Progenitor cell of endocrine pancreas (in vitro differentiated cells): ENCODE results near the gene ABCC2. TPM values are rescaled to one million over a fixed set of nuclear protein-coding genes. Genes with fewer than 3 reads are reported as not detected.

Experiments used
- DNase-seq: peaks from one replicate; pipeline ENCODE4 v3.0.0; 2021; ENCODE audit warnings: low spot score; ENCODE audit not compliant: unreplicated experiment
- H3K27ac Mint-ChIP-seq: 2 replicates; pipeline ENCODE4 v1.8.0; 2021; ENCODE audit warnings: mild to moderate bottlenecking, moderate library complexity, mixed read lengths
- H3K27me3 Mint-ChIP-seq: 2 replicates; pipeline ENCODE4 v1.8.0; 2021; ENCODE audit warnings: mixed read lengths
- H3K36me3 Mint-ChIP-seq: 2 replicates; pipeline ENCODE4 v1.8.0; 2022; ENCODE audit warnings: mixed read lengths; ENCODE audit not compliant: insufficient read depth
- H3K4me1 Mint-ChIP-seq: 2 replicates; pipeline ENCODE4 v1.8.0; 2021; ENCODE audit warnings: low read depth, mixed read lengths
- H3K4me3 Mint-ChIP-seq: 2 replicates; pipeline ENCODE4 v1.8.0; 2021; ENCODE audit warnings: low read depth, mild to moderate bottlenecking, moderate library complexity, mixed read lengths
- H3K9me3 Mint-ChIP-seq: 2 replicates; pipeline ENCODE4 v1.8.0; 2021; ENCODE audit warnings: low read depth, mixed read lengths
- CTCF ChIP-seq: fragments of 200-600 bp; sonication (generic); IDR thresholded peaks from one replicate; pipeline ENCODE4 v1.5.0; 2021; ENCODE audit warnings: antibody characterized with exemption, mild to moderate bottlenecking; ENCODE audit not compliant: unreplicated experiment
- total RNA-seq: library from RNA; stranded (reverse); gene quantifications from 2 replicates; pipeline ENCODE4 v1.2.1, GENCODE V29; 2021

The ABCC2 gene
- total RNA-seq, 1 donor from 2014 or later, result 0.89 TPM

- Mint-ChIP-seq H3K4me3 (no peak overlapping the region), H3K27ac (no peak overlapping the region), H3K4me1 (no peaks in the 10 kb centered on the region), H3K9me3 (no peaks in the 10 kb centered on the region), H3K36me3 (no peaks in the 10 kb centered on the region), H3K27me3 (no peaks in the 10 kb centered on the region)
- no peak for TF ChIP-seq CTCF
- no peak for DNase-seq
Measured at GRCh38 chr10:99815621-99816020, 33.2 kb downstream of the ABCC2 start.

GRCh38 chr10:99827936-99828335, 45.5 kb downstream of the ABCC2 start:
- DNase-seq, result no peak
- no peak overlapping the region for H3K4me3 Mint-ChIP-seq
- no peak for TF ChIP-seq CTCF
- no peak overlapping the region for H3K27ac Mint-ChIP-seq
- H3K27me3 Mint-ChIP-seq, result no peaks in the 10 kb centered on the region
- H3K9me3 Mint-ChIP-seq, result no peaks in the 10 kb centered on the region
- H3K4me1 Mint-ChIP-seq, result no peaks in the 10 kb centered on the region
- no peaks in the 10 kb centered on the region for H3K36me3 Mint-ChIP-seq

- H3K4me3 Mint-ChIP-seq, result no peak overlapping the region
- no peaks in the 10 kb centered on the region for H3K9me3 Mint-ChIP-seq
- H3K27ac Mint-ChIP-seq, result no peak overlapping the region
- H3K4me1 Mint-ChIP-seq, result no peaks in the 10 kb centered on the region
- DNase-seq, result no peak
- no peaks in the 10 kb centered on the region for H3K36me3 Mint-ChIP-seq
- no peak for TF ChIP-seq CTCF
- H3K27me3 Mint-ChIP-seq, result no peaks in the 10 kb centered on the region
Measured at GRCh38 chr10:99828464-99828863, 46.0 kb downstream of the ABCC2 start.

GRCh38 chr10:99832439-99832838, 50.0 kb downstream of the ABCC2 start:
- H3K27me3 Mint-ChIP-seq, result no peaks in the 10 kb centered on the region
- no peak for DNase-seq
- H3K4me3 Mint-ChIP-seq, result no peak overlapping the region
- H3K4me1 Mint-ChIP-seq, result no peaks in the 10 kb centered on the region
- H3K9me3 Mint-ChIP-seq, result no peaks in the 10 kb centered on the region
- no peak for TF ChIP-seq CTCF
- peaks cover 3% of the 10 kb centered on the region for H3K36me3 Mint-ChIP-seq
- H3K27ac Mint-ChIP-seq, result no peak overlapping the region

GRCh38 chr10:99834410-99834809, 52.0 kb downstream of the ABCC2 start:
- no peak for DNase-seq
- Mint-ChIP-seq H3K4me3 (no peak overlapping the region), H3K27ac (no peak overlapping the region), H3K4me1 (no peaks in the 10 kb centered on the region), H3K9me3 (no peaks in the 10 kb centered on the region), H3K36me3 (peaks cover 3% of the 10 kb centered on the region), H3K27me3 (no peaks in the 10 kb centered on the region)
- TF ChIP-seq CTCF, result no peak
